ENCODE data around the gene MSX1. TPM values are rescaled to one million over a fixed set of nuclear protein-coding genes. Genes with fewer than 3 reads are reported as not detected.

MSX1 gene
- total RNA-seq, 4 donors from 2014 or later = 1.4 to 5.8 (median 3.6) TPM

DNA sequence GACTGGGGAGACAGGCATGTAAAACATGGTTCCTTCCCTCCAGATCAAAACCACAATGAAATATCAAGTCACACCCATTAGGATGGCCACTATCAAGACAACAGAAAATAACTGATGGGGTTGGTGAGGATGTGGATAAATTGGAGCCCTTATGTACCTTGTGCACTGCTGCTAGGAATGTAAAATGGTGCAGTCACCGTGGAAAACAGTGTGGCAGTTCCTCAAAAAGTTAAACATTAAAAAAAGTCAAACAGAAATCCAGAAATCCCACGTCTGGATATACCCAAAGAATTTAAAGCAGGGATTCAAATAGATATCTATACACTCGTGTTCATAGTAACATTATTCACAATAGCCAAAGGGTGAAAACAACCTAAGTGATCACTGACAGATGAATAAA, 35.2 kb upstream of the MSX1 start:
- TF ChIP-seq POLR2A (IDR thresholded peaks at IDR 0.05) = no peak
- TF ChIP-seq, protein P1, sequence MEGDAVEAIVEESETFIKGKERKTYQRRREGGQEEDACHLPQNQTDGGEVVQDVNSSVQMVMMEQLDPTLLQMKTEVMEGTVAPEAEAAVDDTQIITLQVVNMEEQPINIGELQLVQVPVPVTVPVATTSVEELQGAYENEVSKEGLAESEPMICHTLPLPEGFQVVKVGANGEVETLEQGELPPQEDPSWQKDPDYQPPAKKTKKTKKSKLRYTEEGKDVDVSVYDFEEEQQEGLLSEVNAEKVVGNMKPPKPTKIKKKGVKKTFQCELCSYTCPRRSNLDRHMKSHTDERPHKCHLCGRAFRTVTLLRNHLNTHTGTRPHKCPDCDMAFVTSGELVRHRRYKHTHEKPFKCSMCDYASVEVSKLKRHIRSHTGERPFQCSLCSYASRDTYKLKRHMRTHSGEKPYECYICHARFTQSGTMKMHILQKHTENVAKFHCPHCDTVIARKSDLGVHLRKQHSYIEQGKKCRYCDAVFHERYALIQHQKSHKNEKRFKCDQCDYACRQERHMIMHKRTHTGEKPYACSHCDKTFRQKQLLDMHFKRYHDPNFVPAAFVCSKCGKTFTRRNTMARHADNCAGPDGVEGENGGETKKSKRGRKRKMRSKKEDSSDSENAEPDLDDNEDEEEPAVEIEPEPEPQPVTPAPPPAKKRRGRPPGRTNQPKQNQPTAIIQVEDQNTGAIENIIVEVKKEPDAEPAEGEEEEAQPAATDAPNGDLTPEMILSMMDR (IDR thresholded peaks at IDR 0.05) = no peak
- DNase-seq (ENCODE audit: low spot score in 2 of 2) = no peak
- 45 to 69% methylated on average over 3 of the region's 3 CpGs for WGBS, 2 donors
- intact Hi-C loops (cut with DNase I; ENCODE audit: low total_unique reads) = no loop called here
- no peak overlapping the region for H3K4me3 ChIP-seq (ENCODE audit: low read depth, poor library complexity, severe bottlenecking)

DNA sequence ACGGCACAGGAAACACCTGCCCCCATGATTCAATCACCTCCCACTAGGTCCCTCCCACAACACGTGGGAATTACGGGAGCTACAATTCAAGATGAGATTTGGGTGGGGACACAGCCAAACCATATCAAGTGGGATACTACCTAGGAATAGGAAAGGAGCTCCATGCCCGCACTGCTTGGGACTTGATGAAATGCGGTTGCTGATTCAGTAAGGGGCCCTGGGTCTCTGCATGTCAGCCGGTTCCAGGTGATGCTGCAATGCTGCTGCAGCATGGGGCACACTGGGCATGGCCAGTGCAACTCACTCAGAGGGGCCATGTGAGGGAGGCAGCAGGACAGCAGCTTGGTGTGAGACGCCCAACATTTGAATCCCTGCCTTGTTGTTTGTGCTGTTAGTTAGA, 34.0 kb upstream of the MSX1 start:
- intact Hi-C loops (cut with DNase I; ENCODE audit: low total_unique reads) = no loop called here
- DNase-seq (ENCODE audit: low spot score in 2 of 2) = peak in 1 of 2 donors; percentile 53
- WGBS, 2 donors = 85 to 86% methylated on average over 6 to 7 of the region's 7 CpGs
- H3K4me3 ChIP-seq (ENCODE audit: low read depth, poor library complexity, severe bottlenecking) = no peak overlapping the region
- TF ChIP-seq, protein P1 (IDR thresholded peaks at IDR 0.05) = no peak
- no peak for TF ChIP-seq POLR2A (IDR thresholded peaks at IDR 0.05)

DNA sequence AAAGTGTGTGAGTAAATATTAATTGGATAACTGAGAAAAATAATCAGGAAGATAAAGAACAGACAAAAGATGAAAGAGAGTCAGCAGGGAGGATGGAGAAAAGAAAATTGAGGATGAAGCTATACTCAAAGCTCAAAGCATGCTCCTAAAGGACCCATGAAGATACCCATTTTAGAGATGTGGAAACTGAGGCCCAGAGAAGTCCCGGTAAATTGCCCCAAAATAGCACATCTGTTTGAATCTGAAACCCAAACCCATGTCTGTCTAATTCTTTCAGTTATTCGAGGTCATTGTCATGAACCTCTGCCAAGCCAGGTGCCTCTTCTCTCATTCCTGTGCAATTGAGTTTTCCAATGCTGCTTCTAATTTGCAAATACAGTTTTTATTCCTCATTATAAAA, 29.6 kb upstream of the MSX1 start:
- WGBS, 2 donors = 82 to 86% methylated on average over 2 of the region's 2 CpGs
- TF ChIP-seq, protein P1 (IDR thresholded peaks at IDR 0.05) = no peak
- TF ChIP-seq POLR2A (IDR thresholded peaks at IDR 0.05) = no peak
- intact Hi-C loops (cut with DNase I; ENCODE audit: low total_unique reads) = no loop called here
- H3K4me3 ChIP-seq (ENCODE audit: low read depth, poor library complexity, severe bottlenecking) = no peak overlapping the region
- no peak for DNase-seq (ENCODE audit: low spot score in 2 of 2)

DNA sequence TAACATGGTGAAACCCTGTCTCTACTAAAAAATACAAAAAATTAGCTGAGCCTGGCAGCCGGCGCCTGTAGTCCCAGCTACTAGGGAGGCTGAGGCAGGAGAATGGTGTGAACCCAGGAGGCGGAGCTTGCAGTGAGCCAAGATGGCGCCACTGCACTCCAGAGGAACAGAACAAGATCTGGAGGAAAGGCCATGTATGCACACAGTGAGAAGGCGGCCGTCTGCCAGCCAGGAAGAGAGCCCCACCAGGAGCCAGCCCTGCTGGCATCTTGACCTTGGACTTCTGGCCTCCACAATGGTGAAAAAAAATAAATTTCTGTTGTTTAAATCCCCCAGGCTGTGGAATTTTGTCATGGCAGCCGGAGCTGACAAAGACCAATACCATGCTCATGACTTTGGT, 28.2 kb upstream of the MSX1 start:
- no peak overlapping the region for H3K4me3 ChIP-seq (ENCODE audit: low read depth, poor library complexity, severe bottlenecking)
- TF ChIP-seq, protein P1 (IDR thresholded peaks at IDR 0.05) = no peak
- TF ChIP-seq POLR2A (IDR thresholded peaks at IDR 0.05) = no peak
- 88 to 94% methylated on average over 7 of the region's 7 CpGs for WGBS, 2 donors
- DNase-seq (ENCODE audit: low spot score in 2 of 2) = no peak
- intact Hi-C loops (cut with DNase I; ENCODE audit: low total_unique reads) = no loop called here

DNA sequence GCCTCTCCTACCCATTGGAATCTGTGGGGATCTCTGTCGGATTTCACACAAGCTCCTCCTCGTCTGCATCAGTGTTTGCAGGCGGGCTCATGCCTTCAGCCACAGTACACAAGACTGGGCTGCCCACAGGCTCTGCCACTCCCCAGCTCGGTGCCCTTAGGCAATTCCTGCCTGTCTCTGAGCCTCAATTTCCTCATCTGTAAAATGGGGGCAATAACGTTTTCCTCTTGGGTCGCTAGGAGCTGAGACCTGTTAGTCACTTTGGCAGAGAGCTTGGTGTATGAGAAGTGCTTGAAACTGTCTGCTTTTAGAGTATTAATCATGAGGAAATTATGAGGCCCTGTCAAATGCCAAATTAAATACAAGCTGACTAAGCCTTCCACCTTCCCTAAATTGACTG, 27.6 kb upstream of the MSX1 start:
- intact Hi-C loops (cut with DNase I; ENCODE audit: low total_unique reads) = no loop called here
- 85% methylated on average over 6 of the region's 6 CpGs for WGBS, 2 donors
- TF ChIP-seq POLR2A (IDR thresholded peaks at IDR 0.05) = no peak
- TF ChIP-seq, protein P1 (IDR thresholded peaks at IDR 0.05) = no peak
- H3K4me3 ChIP-seq (ENCODE audit: low read depth, poor library complexity, severe bottlenecking) = no peak overlapping the region
- peak in 1 of 2 donors; percentile 37 for DNase-seq (ENCODE audit: low spot score in 2 of 2)

DNA sequence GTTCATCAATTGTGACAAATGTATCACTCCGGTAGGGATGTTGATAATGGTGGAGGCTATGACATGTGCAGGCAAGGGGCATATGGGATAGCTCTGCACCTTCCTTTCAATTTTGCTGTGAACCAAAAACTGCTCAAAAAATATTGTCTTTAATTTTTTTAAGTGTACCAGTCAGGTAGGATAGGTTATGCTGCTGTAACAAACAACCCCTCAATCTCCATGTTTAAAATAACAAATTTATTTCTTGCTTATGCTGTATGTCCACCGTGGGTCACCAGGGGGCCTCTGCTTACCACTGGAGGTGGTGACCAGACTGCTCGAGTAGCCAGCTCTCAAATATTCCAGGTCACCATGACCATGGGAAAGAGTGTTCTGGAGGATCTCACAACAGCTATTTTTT, 23.4 kb upstream of the MSX1 start:
- DNase-seq (ENCODE audit: low spot score in 2 of 2) = peak in 1 of 2 donors; percentile 20
- TF ChIP-seq, protein P1 (IDR thresholded peaks at IDR 0.05) = no peak
- no peak for TF ChIP-seq POLR2A (IDR thresholded peaks at IDR 0.05)
- no peak overlapping the region for H3K4me3 ChIP-seq (ENCODE audit: low read depth, poor library complexity, severe bottlenecking)
- WGBS, 2 donors = 89 to 94% methylated on average over 3 of the region's 3 CpGs
- intact Hi-C loops (cut with DNase I; ENCODE audit: low total_unique reads) = no loop called here

All from lower leg skin (tissue), 4 donors.